HepG2 (cell line): ENCODE results near the gene RBM34. TPM values are rescaled to one million over a fixed set of nuclear protein-coding genes. Genes with fewer than 3 reads are reported as not detected.

ENCODE experiments used
- BCL3 ChIP-seq: sonication (generic); formaldehyde crosslinking; IDR thresholded peaks from 2 replicates; pipeline ENCODE4 v1.5.1; 2020; ENCODE audit warnings: mild to moderate bottlenecking, missing genetic modification reagents, moderate library complexity
- FLYWCH1 ChIP-seq: sonication (generic); formaldehyde crosslinking; IDR thresholded peaks from 2 replicates; pipeline ENCODE4 v1.8.1; 2023; ENCODE audit warnings: mild to moderate bottlenecking, missing genetic modification reagents
- FOSL2 ChIP-seq: sonication (generic); formaldehyde crosslinking; IDR thresholded peaks from 2 replicates; pipeline ENCODE4 v1.4.0; 2020; ENCODE audit warnings: missing genetic modification reagents
- FOXP4 ChIP-seq: sonication (generic); formaldehyde crosslinking; IDR thresholded peaks from 2 replicates; pipeline ENCODE4 v1.4.0; 2020; ENCODE audit warnings: missing genetic modification reagents
- GABPA ChIP-seq, 2 experiments: IDR thresholded peaks; 2 replicates each; pipeline ENCODE4 v1.6.1; 2011 to 2016; ENCODE audit warnings: low read depth in 2 of 2, low read length in 1 of 2, missing biosample characterization in 1 of 2, missing genetic modification characterization in 1 of 2
- KDM1A ChIP-seq: IDR thresholded peaks from 2 replicates; pipeline ENCODE4 v1.6.1; 2016; ENCODE audit warnings: missing compliant biosample characterization
- TGIF2 ChIP-seq: IDR thresholded peaks from 2 replicates; pipeline ENCODE4 v1.6.1; 2016; ENCODE audit warnings: control low read depth, missing compliant biosample characterization
- ZNF235 ChIP-seq: sonication (generic); formaldehyde crosslinking; IDR thresholded peaks from 2 replicates; pipeline ENCODE4 v1.8.1; 2023; ENCODE audit warnings: mild to moderate bottlenecking, missing genetic modification reagents, borderline replicate concordance
- ZNF674 ChIP-seq: sonication (generic); formaldehyde crosslinking; IDR thresholded peaks from 2 replicates; pipeline ENCODE4 v1.5.0; 2020; ENCODE audit warnings: low read depth, mild to moderate bottlenecking, missing genetic modification reagents
- ZNF788 ChIP-seq: sonication (generic); formaldehyde crosslinking; IDR thresholded peaks from 2 replicates; pipeline ENCODE4 v1.5.0; 2020; ENCODE audit warnings: mild to moderate bottlenecking, missing genetic modification reagents, borderline replicate concordance
- ZNF816 ChIP-seq: sonication (generic); formaldehyde crosslinking; IDR thresholded peaks from 2 replicates; pipeline ENCODE4 v1.8.0; 2022; ENCODE audit warnings: missing genetic modification reagents, mild to moderate bottlenecking, borderline replicate concordance
- polyA plus RNA-seq, 8 experiments: library from polyadenylated mRNA; depleted of rRNA in 3 of 8; stranded (reverse) in 7 of 8; unstranded in 1 of 8; fragments of >200 nt; fragmentation: Illumina TruSeq in 4 of 8; extraction: Trizol in 4 of 8; gene quantifications; 2 replicates each; pipeline versions ENCODE4 v1.2.1 to v1.2.3, GENCODE V29; 2011 to 2016; ENCODE audit warnings: low read depth in 4 of 8, missing spikeins in 1 of 8, mixed read lengths in 1 of 8; ENCODE audit not compliant: insufficient read depth in 1 of 8
- total RNA-seq, 5 experiments: library from RNA; depleted of rRNA; stranded (reverse); fragments of >200 nt; fragmentation: Illumina TruSeq; extraction: Trizol; gene quantifications; 2 replicates each; pipeline ENCODE4 v1.2.3, GENCODE V29; 2016; ENCODE audit warnings: low read depth in 1 of 5
- TF ChIP-seq, protein P1 (sequence below): IDR thresholded peaks from 2 replicates; pipeline ENCODE4 v1.6.1; 2016; ENCODE audit warnings: control low read depth
- TF ChIP-seq, protein P2 (sequence below): sonication (generic); formaldehyde crosslinking; IDR thresholded peaks from 2 replicates; pipeline ENCODE4 v1.5.0; 2020; ENCODE audit warnings: missing genetic modification reagents, mild to moderate bottlenecking, borderline replicate concordance
- TF ChIP-seq, protein P3 (sequence below), 2 experiments: sonication (generic) in 1 of 2; formaldehyde crosslinking in 1 of 2; IDR thresholded peaks; 2 replicates each; pipeline versions ENCODE4 v1.6.1 to v1.9.0; 2014 to 2022; ENCODE audit warnings: antibody characterized with exemption in 1 of 2, borderline replicate concordance in 1 of 2, inconsistent platforms in 1 of 2, low read depth in 1 of 2, missing genetic modification reagents in 1 of 2

The RBM34 gene
- total and polyA plus RNA-seq, 2 of the 13 experiments (the other 11 are each of a cell fraction or from before 2014, with no cell fraction given): 34.7 to 73.0 TPM

DNA sequence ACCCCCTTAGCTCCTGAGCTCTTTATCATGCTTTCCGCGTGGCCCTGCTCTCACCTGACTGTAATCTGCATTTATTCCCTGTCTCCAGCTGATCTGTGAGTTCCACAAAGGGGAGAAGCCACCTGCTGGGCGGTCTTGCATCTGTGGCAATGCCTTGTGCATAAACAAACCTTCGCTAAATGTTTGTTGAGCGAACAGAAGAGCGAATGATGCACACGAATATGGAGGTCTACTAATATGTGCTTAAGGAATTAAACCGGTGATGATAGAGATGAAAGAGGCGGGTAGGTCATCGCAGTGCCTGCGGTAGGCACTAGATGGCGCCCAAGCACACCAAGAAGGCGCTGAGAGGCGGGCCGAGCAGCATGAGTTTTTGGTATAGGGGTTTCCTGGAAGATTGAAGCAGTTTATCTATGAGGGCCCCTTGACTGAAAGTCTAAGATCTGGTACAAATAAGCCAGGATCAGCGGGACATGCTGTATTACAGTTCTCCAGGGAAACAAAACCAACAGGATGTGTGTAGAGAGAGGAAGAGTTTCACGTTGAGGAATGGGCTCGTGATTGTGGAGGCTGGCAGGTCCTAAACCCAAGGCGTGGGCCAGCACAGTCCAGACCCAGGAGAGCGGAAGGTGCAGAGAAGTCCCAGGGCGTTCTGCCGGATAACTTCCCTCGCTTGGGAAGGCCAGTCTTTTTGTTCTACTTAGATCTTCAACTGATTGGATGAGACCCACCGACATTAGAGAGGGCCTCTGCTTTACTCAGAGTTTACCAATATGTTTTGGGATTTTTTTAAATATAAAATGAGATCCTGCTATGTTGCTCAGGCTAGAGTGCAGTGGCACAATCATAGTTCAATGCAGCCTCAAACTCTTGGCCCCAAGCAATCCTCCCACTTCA is 67.1 kb downstream of the RBM34 start (continued):
- TF ChIP-seq, protein P1, sequence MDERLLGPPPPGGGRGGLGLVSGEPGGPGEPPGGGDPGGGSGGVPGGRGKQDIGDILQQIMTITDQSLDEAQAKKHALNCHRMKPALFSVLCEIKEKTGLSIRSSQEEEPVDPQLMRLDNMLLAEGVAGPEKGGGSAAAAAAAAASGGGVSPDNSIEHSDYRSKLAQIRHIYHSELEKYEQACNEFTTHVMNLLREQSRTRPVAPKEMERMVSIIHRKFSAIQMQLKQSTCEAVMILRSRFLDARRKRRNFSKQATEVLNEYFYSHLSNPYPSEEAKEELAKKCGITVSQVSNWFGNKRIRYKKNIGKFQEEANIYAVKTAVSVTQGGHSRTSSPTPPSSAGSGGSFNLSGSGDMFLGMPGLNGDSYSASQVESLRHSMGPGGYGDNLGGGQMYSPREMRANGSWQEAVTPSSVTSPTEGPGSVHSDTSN (CRISPR knock-in tag): no peak
- no peak for TF ChIP-seq FLYWCH1
- 0 out of 2 replicates have a peak, but pooled peaks have one; percentile 24 for TF ChIP-seq ZNF788 (CRISPR knock-in tag)
- no peak for TF ChIP-seq GABPA (IDR thresholded peaks at IDR 0.05; ENCODE audit: low read depth, low read length)
- no peak for TF ChIP-seq GABPA (CRISPR knock-in tag; IDR thresholded peaks at IDR 0.05; ENCODE audit: low read depth)
- TF ChIP-seq, protein P2, sequence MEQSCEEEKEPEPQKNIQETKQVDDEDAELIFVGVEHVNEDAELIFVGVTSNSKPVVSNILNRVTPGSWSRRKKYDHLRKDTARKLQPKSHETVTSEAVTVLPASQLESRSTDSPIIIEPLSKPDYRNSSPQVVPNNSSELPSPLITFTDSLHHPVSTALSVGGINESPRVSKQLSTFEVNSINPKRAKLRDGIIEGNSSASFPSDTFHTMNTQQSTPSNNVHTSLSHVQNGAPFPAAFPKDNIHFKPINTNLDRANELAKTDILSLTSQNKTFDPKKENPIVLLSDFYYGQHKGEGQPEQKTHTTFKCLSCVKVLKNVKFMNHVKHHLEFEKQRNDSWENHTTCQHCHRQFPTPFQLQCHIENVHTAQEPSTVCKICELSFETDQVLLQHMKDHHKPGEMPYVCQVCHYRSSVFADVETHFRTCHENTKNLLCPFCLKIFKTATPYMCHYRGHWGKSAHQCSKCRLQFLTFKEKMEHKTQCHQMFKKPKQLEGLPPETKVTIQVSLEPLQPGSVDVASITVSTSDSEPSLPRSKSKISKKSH (CRISPR knock-in tag): no peak
- no peak for TF ChIP-seq ZNF816
- TF ChIP-seq, protein P3, sequence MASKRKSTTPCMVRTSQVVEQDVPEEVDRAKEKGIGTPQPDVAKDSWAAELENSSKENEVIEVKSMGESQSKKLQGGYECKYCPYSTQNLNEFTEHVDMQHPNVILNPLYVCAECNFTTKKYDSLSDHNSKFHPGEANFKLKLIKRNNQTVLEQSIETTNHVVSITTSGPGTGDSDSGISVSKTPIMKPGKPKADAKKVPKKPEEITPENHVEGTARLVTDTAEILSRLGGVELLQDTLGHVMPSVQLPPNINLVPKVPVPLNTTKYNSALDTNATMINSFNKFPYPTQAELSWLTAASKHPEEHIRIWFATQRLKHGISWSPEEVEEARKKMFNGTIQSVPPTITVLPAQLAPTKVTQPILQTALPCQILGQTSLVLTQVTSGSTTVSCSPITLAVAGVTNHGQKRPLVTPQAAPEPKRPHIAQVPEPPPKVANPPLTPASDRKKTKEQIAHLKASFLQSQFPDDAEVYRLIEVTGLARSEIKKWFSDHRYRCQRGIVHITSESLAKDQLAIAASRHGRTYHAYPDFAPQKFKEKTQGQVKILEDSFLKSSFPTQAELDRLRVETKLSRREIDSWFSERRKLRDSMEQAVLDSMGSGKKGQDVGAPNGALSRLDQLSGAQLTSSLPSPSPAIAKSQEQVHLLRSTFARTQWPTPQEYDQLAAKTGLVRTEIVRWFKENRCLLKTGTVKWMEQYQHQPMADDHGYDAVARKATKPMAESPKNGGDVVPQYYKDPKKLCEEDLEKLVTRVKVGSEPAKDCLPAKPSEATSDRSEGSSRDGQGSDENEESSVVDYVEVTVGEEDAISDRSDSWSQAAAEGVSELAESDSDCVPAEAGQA (IDR thresholded peaks at IDR 0.05; ENCODE audit: low read depth): no peak
- TF ChIP-seq, protein P3 (CRISPR knock-in tag; IDR thresholded peaks at IDR 0.05; ENCODE audit: borderline replicate concordance): no peak
- no peak for TF ChIP-seq ZNF674 (CRISPR knock-in tag)
- no peak for TF ChIP-seq ZNF235
- TF ChIP-seq FOSL2: peak; percentile 26
- no peak for TF ChIP-seq FOXP4 (CRISPR knock-in tag)
- TF ChIP-seq TGIF2 (CRISPR knock-in tag): no peak
- no peak for TF ChIP-seq BCL3 (CRISPR knock-in tag)
- TF ChIP-seq KDM1A (CRISPR knock-in tag): no peak
